ENCODE results near the gene ZNF14.
"Not testable (repeated sequence)": the region's sequence is repeated elsewhere in the genome, so short reads cannot be mapped to it uniquely, and the experiment has no call there.

The ZNF14 gene

GRCh38 chr19:19745496-19746285, 12.8 kb upstream of the ZNF14 start:
- Histone ChIP-seq H3K27me3 (ENCODE audit: control insufficient read depth, insufficient read depth, low read length) (no peaks in the 10 kb centered on the region), H3K4me3 (ENCODE audit: low read length) (no peak overlapping the region), H3K9me3 (ENCODE audit: control insufficient read depth, insufficient read depth, low read length) (no peaks in the 10 kb centered on the region), H3K27ac (ENCODE audit: low read length) (no peak overlapping the region), H3K4me1 (ENCODE audit: control insufficient read depth, insufficient read depth, low read length) (no peaks in the 10 kb centered on the region), H3K36me3 (ENCODE audit: control insufficient read depth, insufficient read depth, low read length) (no peaks in the 10 kb centered on the region)
- no CpG with 5 or more reads among the region's 17 CpGs for WGBS (ENCODE audit: insufficient coverage, insufficient read length)
- DNase-seq (ENCODE audit: low read depth, low spot score): no peak

DNA sequence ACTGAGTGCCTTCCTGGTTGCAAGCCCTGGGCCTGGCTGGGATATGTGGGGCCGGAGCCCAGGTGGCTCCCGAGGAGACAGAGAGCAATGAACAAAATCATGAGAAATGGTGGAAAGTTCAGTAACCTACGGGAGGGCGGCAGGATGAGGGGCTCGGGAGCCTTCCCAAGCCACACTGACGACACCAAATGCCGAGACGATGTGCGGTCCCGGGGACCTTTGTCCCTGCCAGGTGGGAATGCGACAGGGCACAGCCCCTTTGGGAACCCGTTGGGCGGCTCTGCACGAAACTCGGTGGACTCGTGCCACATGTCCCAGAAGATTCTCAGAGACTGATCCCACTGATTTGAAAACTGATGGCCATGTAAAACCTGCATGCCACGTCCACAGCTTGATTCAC, 11.7 kb upstream of the ZNF14 start:
- Histone ChIP-seq H3K4me1 (ENCODE audit: control insufficient read depth, insufficient read depth, low read length) (no peaks in the 10 kb centered on the region), H3K9me3 (ENCODE audit: control insufficient read depth, insufficient read depth, low read length) (no peaks in the 10 kb centered on the region), H3K36me3 (ENCODE audit: control insufficient read depth, insufficient read depth, low read length) (no peaks in the 10 kb centered on the region), H3K27ac (ENCODE audit: low read length) (no peak overlapping the region), H3K4me3 (ENCODE audit: low read length) (no peak overlapping the region), H3K27me3 (ENCODE audit: control insufficient read depth, insufficient read depth, low read length) (no peaks in the 10 kb centered on the region)
- no CpG with 5 or more reads among the region's 17 CpGs for WGBS (ENCODE audit: insufficient coverage, insufficient read length)
- no peak for DNase-seq (ENCODE audit: low read depth, low spot score)

GRCh38 chr19:19743921-19744320, 11.0 kb upstream of the ZNF14 start:
- H3K27ac ChIP-seq (ENCODE audit: low read length); DNase-seq (ENCODE audit: low read depth, low spot score); H3K36me3 ChIP-seq (ENCODE audit: control insufficient read depth, insufficient read depth, low read length); H3K4me1 ChIP-seq (ENCODE audit: control insufficient read depth, insufficient read depth, low read length); H3K4me3 ChIP-seq (ENCODE audit: low read length); H3K27me3 ChIP-seq (ENCODE audit: control insufficient read depth, insufficient read depth, low read length); H3K9me3 ChIP-seq (ENCODE audit: control insufficient read depth, insufficient read depth, low read length): not testable (repeated sequence)
- WGBS (ENCODE audit: insufficient coverage, insufficient read length): no CpG with 5 or more reads among the region's 6 CpGs

- DNase-seq (ENCODE audit: low read depth, low spot score): no peak
- Histone ChIP-seq H3K27ac (ENCODE audit: low read length) (no peak overlapping the region), H3K9me3 (ENCODE audit: control insufficient read depth, insufficient read depth, low read length) (no peaks in the 10 kb centered on the region), H3K4me3 (ENCODE audit: low read length) (no peak overlapping the region), H3K4me1 (ENCODE audit: control insufficient read depth, insufficient read depth, low read length) (no peaks in the 10 kb centered on the region), H3K27me3 (ENCODE audit: control insufficient read depth, insufficient read depth, low read length) (no peaks in the 10 kb centered on the region), H3K36me3 (ENCODE audit: control insufficient read depth, insufficient read depth, low read length) (no peaks in the 10 kb centered on the region)
- no CpG with 5 or more reads among the region's 6 CpGs for WGBS (ENCODE audit: insufficient coverage, insufficient read length)
Observed at GRCh38 chr19:19743176-19743575, 10.3 kb upstream of the ZNF14 start.

- no peak overlapping the region for H3K4me3 ChIP-seq (ENCODE audit: low read length)
- H3K4me1 ChIP-seq (ENCODE audit: control insufficient read depth, insufficient read depth, low read length): no peaks in the 10 kb centered on the region
- H3K27ac ChIP-seq (ENCODE audit: low read length): no peak overlapping the region
- no peak for DNase-seq (ENCODE audit: low read depth, low spot score)
- H3K36me3 ChIP-seq (ENCODE audit: control insufficient read depth, insufficient read depth, low read length): no peaks in the 10 kb centered on the region
- no peaks in the 10 kb centered on the region for H3K9me3 ChIP-seq (ENCODE audit: control insufficient read depth, insufficient read depth, low read length)
- no peaks in the 10 kb centered on the region for H3K27me3 ChIP-seq (ENCODE audit: control insufficient read depth, insufficient read depth, low read length)
- no CpG with 5 or more reads among the region's 9 CpGs for WGBS (ENCODE audit: insufficient coverage, insufficient read length)
Observed at GRCh38 chr19:19742773-19743172, 9.9 kb upstream of the ZNF14 start.

DNA sequence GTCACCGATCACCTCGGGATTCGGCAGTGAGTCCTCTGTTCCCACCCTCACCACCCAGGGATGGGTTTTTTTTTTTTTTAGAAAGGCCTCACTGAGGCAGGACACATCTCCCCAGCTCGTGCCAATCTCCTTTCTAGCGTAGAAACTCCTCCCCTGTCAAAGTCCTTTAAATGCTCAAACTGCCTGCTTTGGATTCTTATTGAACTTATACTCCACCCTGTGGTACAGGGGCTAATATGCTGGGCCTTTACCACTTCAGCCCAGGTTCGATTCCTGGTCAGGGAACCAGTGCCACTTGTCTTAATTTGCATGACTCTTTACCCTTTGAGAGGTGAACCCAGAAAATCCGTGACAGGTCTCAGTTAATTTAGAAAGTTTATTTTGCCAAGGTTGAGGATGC, 8.3 kb upstream of the ZNF14 start:
- Histone ChIP-seq H3K36me3 (ENCODE audit: control insufficient read depth, insufficient read depth, low read length) (no peaks in the 10 kb centered on the region), H3K27ac (ENCODE audit: low read length) (no peak overlapping the region), H3K9me3 (ENCODE audit: control insufficient read depth, insufficient read depth, low read length) (no peaks in the 10 kb centered on the region), H3K4me1 (ENCODE audit: control insufficient read depth, insufficient read depth, low read length) (no peaks in the 10 kb centered on the region), H3K4me3 (ENCODE audit: low read length) (no peak overlapping the region), H3K27me3 (ENCODE audit: control insufficient read depth, insufficient read depth, low read length) (no peaks in the 10 kb centered on the region)
- DNase-seq (ENCODE audit: low read depth, low spot score): no peak
- no CpG with 5 or more reads among the region's 7 CpGs for WGBS (ENCODE audit: insufficient coverage, insufficient read length)

DNA sequence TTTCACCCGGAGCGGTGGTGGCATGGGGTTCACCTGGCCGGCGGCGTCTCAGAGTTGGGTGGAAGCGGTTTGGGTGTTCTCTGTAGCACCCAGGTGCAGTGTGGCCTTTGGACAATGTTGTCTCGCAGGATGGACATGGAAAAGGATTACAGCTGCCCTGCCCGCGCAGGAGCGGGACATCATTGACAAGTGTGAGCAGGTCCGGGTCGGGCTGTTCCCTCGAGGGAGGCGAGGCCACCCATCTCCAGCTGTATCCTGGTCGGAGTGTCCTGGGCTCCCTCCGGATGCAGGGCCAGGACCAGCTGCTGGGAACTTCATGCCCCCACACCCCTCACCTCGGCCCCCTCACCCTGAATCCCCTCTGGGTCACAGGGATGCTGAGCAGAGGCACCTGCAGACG, 7.8 kb upstream of the ZNF14 start:
- Histone ChIP-seq H3K4me1 (ENCODE audit: control insufficient read depth, insufficient read depth, low read length) (no peaks in the 10 kb centered on the region), H3K36me3 (ENCODE audit: control insufficient read depth, insufficient read depth, low read length) (no peaks in the 10 kb centered on the region), H3K27me3 (ENCODE audit: control insufficient read depth, insufficient read depth, low read length) (no peaks in the 10 kb centered on the region), H3K9me3 (ENCODE audit: control insufficient read depth, insufficient read depth, low read length) (no peaks in the 10 kb centered on the region), H3K4me3 (ENCODE audit: low read length) (no peak overlapping the region), H3K27ac (ENCODE audit: low read length) (no peak overlapping the region)
- DNase-seq (ENCODE audit: low read depth, low spot score): no peak
- WGBS (ENCODE audit: insufficient coverage, insufficient read length): no CpG with 5 or more reads among the region's 18 CpGs

- no peaks in the 10 kb centered on the region for H3K27me3 ChIP-seq (ENCODE audit: control insufficient read depth, insufficient read depth, low read length)
- no peaks in the 10 kb centered on the region for H3K36me3 ChIP-seq (ENCODE audit: control insufficient read depth, insufficient read depth, low read length)
- DNase-seq (ENCODE audit: low read depth, low spot score): no peak
- no peaks in the 10 kb centered on the region for H3K9me3 ChIP-seq (ENCODE audit: control insufficient read depth, insufficient read depth, low read length)
- no peak overlapping the region for H3K27ac ChIP-seq (ENCODE audit: low read length)
- no peaks in the 10 kb centered on the region for H3K4me1 ChIP-seq (ENCODE audit: control insufficient read depth, insufficient read depth, low read length)
- no CpG with 5 or more reads among the region's 1 CpG for WGBS (ENCODE audit: insufficient coverage, insufficient read length)
- no peak overlapping the region for H3K4me3 ChIP-seq (ENCODE audit: low read length)
Observed at GRCh38 chr19:19738564-19738963, 5.7 kb upstream of the ZNF14 start.

DNA sequence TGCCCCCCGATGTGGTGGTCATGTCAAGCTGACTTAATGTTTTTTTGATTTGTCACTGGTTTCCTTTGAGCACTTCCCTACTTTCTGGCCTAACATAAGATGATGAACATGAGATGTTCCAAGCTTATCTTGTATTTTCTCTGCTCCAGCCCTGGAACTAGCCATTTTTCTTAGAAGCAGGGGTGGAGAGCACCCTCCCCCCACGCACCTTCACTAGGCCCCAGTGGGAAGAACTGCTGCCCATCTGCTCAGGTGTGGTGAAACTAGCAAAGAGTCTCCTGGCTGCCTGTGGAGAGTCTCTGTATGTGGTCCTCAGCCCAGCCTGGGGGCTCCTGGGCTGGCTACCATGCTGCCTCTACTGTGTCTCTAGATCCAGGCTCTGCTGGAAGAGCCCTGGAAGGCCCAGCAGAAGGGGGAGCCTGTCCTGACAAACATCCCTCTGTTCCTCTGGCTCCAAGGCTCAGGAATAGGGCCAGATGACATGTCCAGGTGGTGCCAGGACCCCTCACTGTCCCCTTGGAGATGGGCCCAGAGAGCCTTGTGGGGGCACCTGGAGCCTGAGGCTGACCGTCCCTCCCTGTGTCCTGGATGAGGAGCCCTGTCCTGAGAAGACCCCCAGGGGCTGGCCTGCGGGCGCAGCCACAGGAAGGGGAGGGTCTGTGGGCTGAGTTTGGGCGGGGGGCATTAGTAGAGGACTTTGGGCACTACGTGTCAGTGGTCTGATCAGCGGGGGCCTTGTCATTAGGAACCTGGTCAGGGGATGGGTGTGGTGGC, 4.8 kb upstream of the ZNF14 start:
- H3K9me3 ChIP-seq (ENCODE audit: control insufficient read depth, insufficient read depth, low read length): no peaks in the 10 kb centered on the region
- H3K27ac ChIP-seq (ENCODE audit: low read length): no peak overlapping the region
- H3K36me3 ChIP-seq (ENCODE audit: control insufficient read depth, insufficient read depth, low read length): no peaks in the 10 kb centered on the region
- no peaks in the 10 kb centered on the region for H3K4me1 ChIP-seq (ENCODE audit: control insufficient read depth, insufficient read depth, low read length)
- no peak overlapping the region for H3K4me3 ChIP-seq (ENCODE audit: low read length)
- DNase-seq (ENCODE audit: low read depth, low spot score): no peak
- WGBS (ENCODE audit: insufficient coverage, insufficient read length): no CpG with 5 or more reads among the region's 8 CpGs
- H3K27me3 ChIP-seq (ENCODE audit: control insufficient read depth, insufficient read depth, low read length): no peaks in the 10 kb centered on the region

DNA sequence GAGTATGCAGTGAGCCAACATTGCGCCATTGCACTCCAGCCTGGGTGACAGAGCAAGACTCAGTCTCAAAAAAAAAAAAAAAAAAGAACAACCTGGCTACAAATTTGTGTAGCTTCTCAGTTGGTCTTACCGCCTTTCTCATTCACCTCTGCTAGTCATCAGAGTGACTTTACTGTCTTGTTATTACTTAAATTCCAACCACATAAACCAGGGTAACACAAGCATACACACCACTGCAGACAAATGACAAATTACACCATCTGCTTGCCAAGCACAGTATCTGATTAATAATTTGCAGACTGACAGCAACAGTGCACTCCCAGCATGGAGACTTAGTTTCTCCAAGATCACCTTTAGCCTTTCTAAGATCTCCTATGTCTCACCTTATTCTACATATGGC, 11.0 kb downstream of the ZNF14 start:
- no peaks in the 10 kb centered on the region for H3K36me3 ChIP-seq (ENCODE audit: control insufficient read depth, insufficient read depth, low read length)
- peaks cover 1% of the 10 kb centered on the region; the same call in 1 of the 2 replicates for H3K9me3 ChIP-seq (ENCODE audit: control insufficient read depth, insufficient read depth, low read length)
- no peak overlapping the region for H3K4me3 ChIP-seq (ENCODE audit: low read length)
- no peaks in the 10 kb centered on the region for H3K27me3 ChIP-seq (ENCODE audit: control insufficient read depth, insufficient read depth, low read length)
- DNase-seq (ENCODE audit: low read depth, low spot score): no peak
- no peaks in the 10 kb centered on the region for H3K4me1 ChIP-seq (ENCODE audit: control insufficient read depth, insufficient read depth, low read length)
- no CpG with 5 or more reads among the region's 2 CpGs for WGBS (ENCODE audit: insufficient coverage, insufficient read length)
- no peak overlapping the region for H3K27ac ChIP-seq (ENCODE audit: low read length)
